CD4-positive, alpha-beta T cell treated with Interleukin-15 for 4 hours (primary cell): Measurements from ENCODE around the gene KNCN.

ENCODE experiments used
- DNase-seq: peaks from one replicate; pipeline ENCODE4 v3.0.0-alpha.2; 2020; ENCODE audit warnings: low spot score

Gene KNCN

DNA sequence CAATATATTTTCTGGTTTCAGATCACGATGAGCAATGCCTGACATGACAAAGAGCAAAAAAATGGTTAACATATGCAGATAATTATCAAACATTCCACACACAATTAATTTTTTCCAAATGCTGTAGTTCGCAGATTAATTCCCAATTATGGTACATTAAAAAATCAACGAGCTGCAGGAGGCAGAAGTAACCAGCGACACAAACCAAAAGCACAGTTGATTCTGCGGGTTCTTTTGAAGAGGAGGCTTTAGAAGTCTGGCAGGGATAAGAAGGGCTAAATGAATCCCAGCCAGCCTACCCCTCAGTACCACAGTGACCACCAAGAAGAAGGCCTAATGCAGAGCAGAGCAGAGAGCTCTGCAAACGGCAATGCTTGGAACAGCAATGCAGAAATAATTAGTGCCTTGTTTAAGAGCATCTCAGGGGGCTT is 17.0 kb upstream of the KNCN start:
- no peak for DNase-seq

DNA sequence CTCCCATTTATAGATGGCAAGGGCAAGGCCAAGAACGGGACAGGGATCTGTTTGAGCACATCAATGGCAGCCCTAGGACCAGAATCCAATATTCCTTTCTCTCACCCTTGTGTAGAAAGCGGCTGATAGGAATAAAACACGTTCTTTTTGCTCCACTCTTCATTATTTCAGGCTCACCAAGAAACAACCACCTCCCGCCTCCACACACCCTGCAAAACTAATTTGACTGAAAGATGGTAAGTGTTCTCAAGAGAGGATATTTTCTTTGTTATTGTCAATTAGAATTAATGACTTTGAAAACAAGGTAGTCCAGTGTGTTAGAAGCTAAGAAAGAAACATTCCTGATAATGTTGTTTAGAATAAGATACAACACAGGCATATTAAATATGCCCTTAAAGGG is 11.9 kb upstream of the KNCN start:
- no peak for DNase-seq

GRCh38 chr1:46562498-46562897 is 11.1 kb upstream of the KNCN start:
- no peak for DNase-seq

DNA sequence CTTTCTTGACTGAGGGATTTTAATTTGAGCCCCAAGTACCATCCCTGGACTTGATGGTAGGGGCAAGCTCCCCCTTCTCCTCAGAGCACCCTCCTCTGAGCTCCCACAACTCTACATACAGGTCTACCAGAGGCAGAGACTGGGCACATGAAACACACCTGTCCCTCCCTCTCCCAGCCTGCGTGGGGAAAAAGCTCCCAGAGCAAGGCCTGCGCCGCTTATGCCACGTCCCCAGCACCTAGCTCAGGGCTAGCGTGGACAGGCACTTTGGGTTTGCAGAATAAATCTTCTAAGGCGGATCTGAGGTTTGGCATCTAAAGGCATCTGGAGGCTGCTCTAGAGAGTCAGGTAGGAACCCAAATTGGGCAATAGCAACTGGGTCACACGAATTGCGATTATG is 7.5 kb upstream of the KNCN start:
- no peak for DNase-seq

- DNase-seq: no peak
These were observed 6.9 kb upstream of the KNCN start for GRCh38 chr1:46558141-46558963.

DNA sequence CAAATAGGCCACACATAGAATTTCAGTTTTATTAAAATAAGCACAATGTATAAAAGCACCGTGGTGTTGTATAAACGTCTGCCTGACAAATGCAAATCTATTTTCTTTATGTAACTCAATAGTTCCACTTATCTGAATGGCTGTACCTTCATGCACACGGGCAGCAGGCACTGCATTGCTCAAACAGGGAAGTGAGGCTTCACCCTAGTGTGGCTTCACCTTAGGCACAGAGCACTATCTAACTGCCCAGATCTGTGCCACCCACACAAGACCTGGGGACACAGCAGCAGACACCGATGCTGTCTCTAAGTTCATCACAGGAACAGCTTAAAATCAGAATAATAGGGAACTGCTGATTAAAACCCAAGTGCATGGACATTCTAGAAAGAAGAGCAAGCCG is 6.0 kb upstream of the KNCN start:
- no peak for DNase-seq

DNA sequence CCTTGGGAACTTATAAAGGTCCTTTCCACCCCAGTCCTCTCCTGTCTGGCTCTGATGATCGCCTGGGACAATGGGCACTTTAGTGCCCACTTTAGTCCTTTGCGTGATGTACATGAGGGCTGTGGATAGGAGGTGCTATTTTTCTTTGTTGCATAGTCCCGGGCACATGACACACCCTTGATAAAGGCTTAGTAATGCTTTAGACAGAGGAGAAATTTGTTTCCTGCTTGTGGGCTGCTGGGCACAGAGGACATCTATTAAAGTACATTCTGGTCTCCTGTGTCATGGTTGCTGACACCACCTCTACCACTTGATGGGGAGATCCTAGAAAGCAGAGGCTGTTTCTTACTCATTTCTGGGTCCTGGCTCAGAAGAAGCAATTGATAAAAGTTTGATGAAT is 5.4 kb upstream of the KNCN start:
- DNase-seq: no peak

DNA sequence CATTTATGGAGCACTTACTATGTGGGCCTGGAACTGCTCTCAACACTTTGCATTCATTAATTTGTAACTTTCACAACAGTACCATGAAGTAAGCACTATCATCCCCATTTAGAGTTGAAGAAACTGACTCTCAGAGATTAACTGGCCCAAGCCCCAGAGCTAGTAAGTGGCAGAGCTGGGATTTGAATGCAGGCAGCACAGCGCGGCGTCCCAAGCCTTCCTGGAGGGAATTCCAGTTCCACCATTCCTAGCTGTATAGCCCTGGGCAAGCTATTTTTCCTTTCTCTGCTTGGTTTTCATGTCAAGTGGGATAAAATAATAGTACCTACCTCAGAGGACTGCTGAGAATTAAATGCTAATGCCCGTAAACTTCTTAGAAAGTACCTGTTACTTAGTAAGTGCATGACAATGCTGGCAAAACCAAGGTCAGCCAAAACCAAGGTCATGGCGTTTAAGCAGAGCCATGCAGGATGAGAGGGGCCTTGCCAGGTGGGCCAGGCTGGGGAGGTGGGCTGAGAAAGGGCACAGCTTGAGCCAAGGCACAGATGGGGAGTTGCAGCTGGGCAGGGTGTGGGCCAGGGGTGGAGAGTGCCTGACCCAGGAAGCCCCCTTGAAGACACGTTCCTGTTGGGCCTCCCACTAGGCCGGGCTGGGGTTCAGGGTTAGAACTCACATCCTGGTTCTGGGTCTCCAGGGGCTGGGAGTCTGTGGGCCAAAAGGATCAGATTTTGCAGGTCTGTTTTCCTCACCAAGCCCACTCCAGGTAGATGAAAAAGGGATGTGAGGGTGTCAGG is 4.6 kb upstream of the KNCN start:
- DNase-seq: no peak

GRCh38 chr1:46554597-46555381 is 3.3 kb upstream of the KNCN start:
- DNase-seq: no peak

- no peak for DNase-seq
These were observed 2.8 kb upstream of the KNCN start for GRCh38 chr1:46554236-46554596.

- no peak for DNase-seq
These were observed 2.1 kb upstream of the KNCN start for GRCh38 chr1:46553506-46553905.

GRCh38 chr1:46552357-46553237 is 1.1 kb upstream of the KNCN start:
- DNase-seq: no peak

DNA sequence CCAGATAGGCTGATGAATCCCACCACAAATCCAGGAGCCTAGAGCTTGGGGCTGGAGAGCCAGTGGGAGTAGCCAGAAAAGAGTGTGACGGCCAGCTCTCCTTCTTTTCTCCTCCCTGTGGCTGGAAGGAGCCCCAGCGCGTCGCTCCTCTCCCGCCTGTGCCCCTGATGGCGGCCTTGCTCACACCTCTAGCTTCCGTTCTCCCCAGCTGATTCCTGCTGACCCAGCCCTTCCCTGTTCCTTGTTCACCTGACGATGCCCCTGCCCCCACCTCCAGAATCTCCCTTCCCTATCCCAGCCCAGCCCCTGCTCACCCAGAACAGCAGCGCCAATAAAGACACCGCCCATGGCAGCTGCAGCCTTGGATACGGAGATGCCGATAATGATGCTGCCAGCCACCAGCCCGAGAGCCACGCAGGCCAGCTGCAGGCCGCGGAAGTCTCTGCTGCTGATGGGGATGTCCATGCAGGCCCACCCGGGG is 656 bp downstream of the KNCN start:
- DNase-seq: no peak

DNA sequence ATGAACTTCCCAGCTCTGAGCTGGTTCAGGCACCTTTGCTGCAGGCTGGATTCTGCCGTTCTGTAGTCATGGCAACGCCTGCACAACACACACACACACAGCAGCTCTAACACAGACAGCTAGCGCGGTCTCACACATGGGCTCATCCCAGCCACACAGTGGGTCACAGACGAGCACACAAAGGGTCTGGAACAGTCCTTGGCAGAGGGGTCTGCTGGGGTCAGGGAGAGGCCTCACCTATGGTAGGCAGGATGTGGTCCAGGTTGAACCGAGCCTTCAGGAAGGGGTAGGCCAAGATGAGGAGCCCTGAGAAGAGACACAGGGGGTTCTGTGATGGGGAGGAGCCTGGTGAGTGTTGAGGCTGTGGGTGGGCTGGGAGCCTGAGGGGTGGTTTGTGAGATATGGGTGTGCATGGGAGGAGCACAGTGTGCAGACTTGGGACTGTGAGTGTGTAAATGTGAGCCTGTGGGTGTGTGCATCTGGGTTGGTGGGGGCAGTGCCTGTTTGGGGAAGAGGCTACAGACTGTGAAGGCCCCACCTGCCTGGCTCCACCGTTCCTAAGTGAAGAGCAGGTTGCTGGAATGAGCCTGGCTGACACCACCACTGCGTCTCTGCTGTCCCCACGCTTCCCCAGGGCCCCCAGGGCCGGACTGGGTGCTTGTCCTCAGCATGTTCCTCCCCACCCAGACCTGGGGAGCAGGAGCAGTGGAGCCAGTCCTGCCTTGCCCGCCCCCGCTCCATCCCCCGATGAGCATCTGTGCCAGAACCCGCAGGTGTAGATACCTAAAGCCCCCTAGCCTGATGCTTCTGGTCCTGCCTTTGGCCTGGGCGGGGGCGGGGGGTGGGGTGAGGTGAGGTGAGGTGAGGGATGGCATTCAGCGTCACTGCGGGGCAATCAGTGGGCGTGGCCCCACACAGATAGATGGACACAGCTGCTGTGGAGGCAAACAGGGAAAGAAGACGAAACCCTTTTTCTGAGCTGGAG is 1.5 kb downstream of the KNCN start:
- peak; percentile 71 for DNase-seq

- DNase-seq: peak; percentile 50
These were observed 3.7 kb downstream of the KNCN start for GRCh38 chr1:46547481-46548383.

GRCh38 chr1:46546210-46546609 is 5.2 kb downstream of the KNCN start:
- DNase-seq: no peak

DNA sequence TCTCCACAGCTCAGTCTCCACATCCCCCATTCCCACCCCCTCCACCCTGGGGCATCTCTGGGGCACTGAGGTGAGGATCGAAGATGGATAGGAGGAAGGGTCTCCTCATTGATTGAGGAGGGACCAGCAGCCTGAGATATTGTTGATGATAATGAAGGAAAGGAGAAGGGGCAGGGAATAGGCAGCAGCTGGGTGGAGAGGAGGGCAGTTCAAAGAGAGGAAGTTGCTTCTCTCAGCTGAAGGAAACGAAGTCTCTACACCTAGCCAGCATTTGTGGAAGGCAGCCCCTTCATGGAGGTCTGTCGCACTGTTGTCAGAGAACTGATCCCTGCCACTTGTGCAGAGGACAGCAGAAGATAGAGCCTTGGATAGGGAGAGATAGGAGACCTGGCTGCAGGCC is 5.7 kb downstream of the KNCN start:
- no peak for DNase-seq

GRCh38 chr1:46544561-46545240 is 6.7 kb downstream of the KNCN start:
- no peak for DNase-seq
